ENCODE measurements around the gene CBY2. TPM values are rescaled to one million over a fixed set of nuclear protein-coding genes. Genes with fewer than 3 reads are reported as not detected.
"Not testable (repeated sequence)": the region's sequence is repeated elsewhere in the genome, so short reads cannot be mapped to it uniquely, and the experiment has no call there.

CBY2 gene
- total RNA-seq, 1 donor from 2014 or later: not detected

GRCh38 chr13:45757589-45757988 is 55.5 kb downstream of the CBY2 start:
- peaks cover 15% of the 10 kb centered on the region for H3K9me3 Mint-ChIP-seq (ENCODE audit: unreplicated experiment)
- not testable (repeated sequence) for H3K27me3 ChIP-seq (ENCODE audit: insufficient read depth, low read length); H3K4me1 ChIP-seq (ENCODE audit: insufficient read depth, low read length); H3K36me3 ChIP-seq (ENCODE audit: insufficient read depth, low read length); H3K36me3 Mint-ChIP-seq (ENCODE audit: low read depth, unreplicated experiment); DNase-seq (ENCODE audit: low read depth); H3K27me3 Mint-ChIP-seq (ENCODE audit: low read depth, unreplicated experiment); H3K9me3 ChIP-seq (ENCODE audit: insufficient read depth, low read depth, low read length); H2AFZ ChIP-seq (ENCODE audit: low read depth, low read length); H3K27ac Mint-ChIP-seq (ENCODE audit: unreplicated experiment); H3K4me1 Mint-ChIP-seq (ENCODE audit: low read depth, unreplicated experiment); H4K20me1 ChIP-seq (ENCODE audit: insufficient read depth, low read length); H3K27ac ChIP-seq (ENCODE audit: low read depth, low read length); H3K4me3 Mint-ChIP-seq (ENCODE audit: unreplicated experiment); H3K4me3 ChIP-seq (ENCODE audit: insufficient read depth, low read depth, low read length); FAIRE-seq; H3K79me2 ChIP-seq (ENCODE audit: insufficient read depth, low read length); H3K4me2 ChIP-seq (ENCODE audit: low read length); H3K9ac ChIP-seq (ENCODE audit: low read length)

- Mint-ChIP-seq H3K27me3 (ENCODE audit: low read depth, unreplicated experiment) (peaks cover 6% of the 10 kb centered on the region), H3K4me3 (ENCODE audit: unreplicated experiment) (no peak overlapping the region)
Measured at GRCh38 chr13:45763419-45763818, 61.3 kb downstream of the CBY2 start.

More at GRCh38 chr13:45763419-45763818, 61.3 kb downstream of the CBY2 start:
- no peak for FAIRE-seq
- Histone ChIP-seq H3K4me3 (ENCODE audit: insufficient read depth, low read depth, low read length) (no peak overlapping the region), H4K20me1 (ENCODE audit: insufficient read depth, low read length) (no peaks in the 10 kb centered on the region), H3K4me1 (ENCODE audit: insufficient read depth, low read length) (no peaks in the 10 kb centered on the region), H3K4me2 (ENCODE audit: low read length) (no peak overlapping the region), H3K27me3 (ENCODE audit: insufficient read depth, low read length) (peaks cover 2% of the 10 kb centered on the region), H3K27ac (ENCODE audit: low read depth, low read length) (no peak overlapping the region), H3K9me3 (ENCODE audit: insufficient read depth, low read depth, low read length) (peaks cover under 1% of the 10 kb centered on the region), H3K9ac (ENCODE audit: low read length) (no peak overlapping the region), H3K36me3 (ENCODE audit: insufficient read depth, low read length) (no peaks in the 10 kb centered on the region), H3K79me2 (ENCODE audit: insufficient read depth, low read length) (no peaks in the 10 kb centered on the region), H2AFZ (ENCODE audit: low read depth, low read length) (no peak overlapping the region)
- no peak for DNase-seq (ENCODE audit: low read depth)
- H3K9me3 Mint-ChIP-seq (ENCODE audit: unreplicated experiment): no peaks in the 10 kb centered on the region
- peaks cover 3% of the 10 kb centered on the region for H3K4me1 Mint-ChIP-seq (ENCODE audit: low read depth, unreplicated experiment)
- no peak overlapping the region for H3K27ac Mint-ChIP-seq (ENCODE audit: unreplicated experiment)
- no peaks in the 10 kb centered on the region for H3K36me3 Mint-ChIP-seq (ENCODE audit: low read depth, unreplicated experiment)
- TF ChIP-seq EZH2 (IDR thresholded peaks at IDR 0.05; ENCODE audit: insufficient read depth, low read length): no peak
- TF ChIP-seq CTCF (IDR thresholded peaks at IDR 0.05; ENCODE audit: insufficient read depth, low read depth, low read length): no peak

Other genes with a start within 250 kb of the CBY2 start
- gene COG3, start 237.4 kb upstream of the CBY2 start, total RNA-seq: 23.9 and 24.9 TPM in 2 replicates
- gene ERICH6B, start 86.6 kb upstream of the CBY2 start, total RNA-seq: not detected in 2 replicates
- 0.07 TPM in 1 of 2 replicates, not detected in the other for gene SIAH3, start 149.4 kb downstream of the CBY2 start, total RNA-seq